Breast epithelium (tissue), 3 donors: Measurements from ENCODE around the gene LALBA.
"Not testable (repeated sequence)": the region's sequence is repeated elsewhere in the genome, so short reads cannot be mapped to it uniquely, and the experiment has no call there.

Experiments used
- CTCF ChIP-seq, 3 donors: fragments of 450-650 bp; IDR thresholded peaks; one replicate each; pipeline ENCODE4 v1.5.1; 2016 to 2017; ENCODE audit warnings: antibody characterized with exemption in 3 of 3, mild to moderate bottlenecking in 3 of 3, moderate library complexity in 3 of 3
- POLR2AphosphoS5 ChIP-seq, 3 donors: sonication (generic); formaldehyde crosslinking; IDR thresholded peaks; one replicate each; pipeline ENCODE4 v1.6.1; 2017; ENCODE audit warnings: antibody characterized with exemption in 3 of 3

- not testable (repeated sequence) for TF ChIP-seq CTCF, POLR2AphosphoS5 (IDR thresholded peaks at IDR 0.05)
Measured at GRCh38 chr12:48547012-48547411, 22.8 kb downstream of the LALBA start.
